Measurements from ENCODE around the gene DLG3. TPM values are rescaled to one million over a fixed set of nuclear protein-coding genes. Genes with fewer than 3 reads are reported as not detected.

Gene DLG3
- total RNA-seq, 3 donors from 2014 or later: 41.9 to 76.0 (median 72.8) TPM

GRCh38 chrX:70477734-70478075, 33.1 kb downstream of the DLG3 start:
- H3K9me3 ChIP-seq: no peaks in the 10 kb centered on the region
- no peaks in the 10 kb centered on the region for H3K36me3 ChIP-seq (ENCODE audit: low read depth)
- TF ChIP-seq CTCF (IDR thresholded peaks at IDR 0.05): no peak
- H3K4me1 ChIP-seq (ENCODE audit: low read depth): peaks cover 18% of the 10 kb centered on the region
- peak; percentile 45 for ATAC-seq
- no peak for DNase-seq
- H3K4me3 ChIP-seq: no peak overlapping the region
- intact Hi-C loops (cut with DNase I, micrococcal nuclease): no loop called here

- no peak for DNase-seq
- no peak for TF ChIP-seq CTCF (IDR thresholded peaks at IDR 0.05)
- no peaks in the 10 kb centered on the region for H3K36me3 ChIP-seq (ENCODE audit: low read depth)
- peaks cover 18% of the 10 kb centered on the region for H3K4me1 ChIP-seq (ENCODE audit: low read depth)
- H3K9me3 ChIP-seq: no peaks in the 10 kb centered on the region
- no peak overlapping the region for H3K4me3 ChIP-seq
- ATAC-seq: no peak
- intact Hi-C loops (cut with DNase I, micrococcal nuclease): no loop called here
These were observed 34.1 kb downstream of the DLG3 start for GRCh38 chrX:70478526-70479245.

GRCh38 chrX:70479247-70479921, 34.7 kb downstream of the DLG3 start:
- H3K4me1 ChIP-seq (ENCODE audit: low read depth): peaks cover 18% of the 10 kb centered on the region
- ATAC-seq (peak; percentile 61), DNase-seq (peak in 1 of 3 donors; percentile 50)
- no peak for TF ChIP-seq CTCF (IDR thresholded peaks at IDR 0.05)
- H3K9me3 ChIP-seq: no peaks in the 10 kb centered on the region
- intact Hi-C loops (cut with DNase I, micrococcal nuclease): no loop called here
- H3K36me3 ChIP-seq (ENCODE audit: low read depth): no peaks in the 10 kb centered on the region
- no peak overlapping the region for H3K4me3 ChIP-seq

- Histone ChIP-seq H3K9me3 (no peaks in the 10 kb centered on the region), H3K4me3 (no peak overlapping the region), H3K4me1 (ENCODE audit: low read depth) (peaks cover 18% of the 10 kb centered on the region), H3K36me3 (ENCODE audit: low read depth) (no peaks in the 10 kb centered on the region)
- ATAC-seq (peak; percentile 54), DNase-seq (peak in 1 of 3 donors; percentile 70)
- intact Hi-C loops (cut with DNase I, micrococcal nuclease): no loop called here
- TF ChIP-seq CTCF (IDR thresholded peaks at IDR 0.05): no peak
These were observed 35.5 kb downstream of the DLG3 start for GRCh38 chrX:70479922-70480659.

- peaks cover 18% of the 10 kb centered on the region for H3K4me1 ChIP-seq (ENCODE audit: low read depth)
- H3K9me3 ChIP-seq: no peaks in the 10 kb centered on the region
- intact Hi-C loops (cut with DNase I, micrococcal nuclease): no loop called here
- no peak for DNase-seq
- no peak for TF ChIP-seq CTCF (IDR thresholded peaks at IDR 0.05)
- ATAC-seq: no peak
- no peak overlapping the region for H3K4me3 ChIP-seq
- H3K36me3 ChIP-seq (ENCODE audit: low read depth): no peaks in the 10 kb centered on the region
These were observed 36.0 kb downstream of the DLG3 start for GRCh38 chrX:70480660-70481018.
